ENCODE data around the gene PRKCH.

Gene PRKCH

DNA sequence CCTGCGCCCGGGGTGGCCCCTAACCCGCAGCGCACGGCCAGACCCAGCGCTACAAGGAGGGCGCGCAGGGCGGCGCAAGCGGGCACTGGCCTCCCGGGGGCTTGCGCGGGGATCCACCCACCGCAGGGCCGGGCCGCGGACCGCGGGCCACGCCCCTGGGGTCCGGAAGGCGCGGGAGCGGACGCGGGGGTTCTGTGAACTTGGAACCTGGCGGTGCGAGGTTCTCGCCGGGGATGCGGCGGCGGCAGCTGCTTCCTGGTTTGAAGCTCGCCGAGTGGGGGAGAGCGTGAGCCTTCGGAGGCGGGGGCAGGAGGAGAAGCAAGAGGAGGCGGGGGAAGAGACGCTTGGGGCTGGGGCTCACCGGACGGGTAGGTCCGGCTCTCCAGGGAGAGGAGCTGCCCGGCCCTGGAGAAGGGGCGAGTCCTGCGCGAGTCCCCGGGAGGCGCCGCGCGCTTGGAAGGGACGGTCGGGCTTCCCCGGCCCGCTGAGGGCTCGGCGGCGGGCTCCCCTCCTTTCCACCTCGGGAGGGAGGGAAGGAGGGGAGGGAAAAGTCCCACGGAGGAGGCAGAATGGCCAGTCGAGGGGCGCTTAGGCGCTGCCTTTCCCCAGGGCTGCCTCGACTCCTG is at the start of gene PRKCH:
Gene PRKCH (plus strand): TSS at position 195 of the 626 bp plus-strand sequence. CDS start 523 bp downstream, outside the sequence.
- peak; percentile 89 for DNase-seq

DNA sequence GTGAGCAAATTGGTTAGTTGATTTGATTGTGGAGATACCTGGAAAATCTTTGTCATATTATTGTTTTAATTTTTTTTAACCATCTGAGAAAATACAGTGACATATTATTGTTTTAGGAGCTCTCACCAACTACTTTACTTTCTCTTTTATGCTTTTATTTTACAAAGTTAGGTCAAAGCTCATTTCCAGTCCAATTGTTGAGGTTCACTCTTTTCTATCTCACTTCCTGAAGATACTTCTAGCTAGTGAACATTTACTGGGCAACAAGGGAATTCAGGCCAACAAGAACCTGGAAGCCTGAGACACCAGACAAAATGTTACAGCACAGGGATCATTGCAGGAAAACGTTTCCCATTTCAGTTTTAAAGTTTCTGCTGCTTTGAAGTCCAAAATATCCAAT is 44.1 kb upstream of the PRKCH start:
- DNase-seq: no peak

DNA sequence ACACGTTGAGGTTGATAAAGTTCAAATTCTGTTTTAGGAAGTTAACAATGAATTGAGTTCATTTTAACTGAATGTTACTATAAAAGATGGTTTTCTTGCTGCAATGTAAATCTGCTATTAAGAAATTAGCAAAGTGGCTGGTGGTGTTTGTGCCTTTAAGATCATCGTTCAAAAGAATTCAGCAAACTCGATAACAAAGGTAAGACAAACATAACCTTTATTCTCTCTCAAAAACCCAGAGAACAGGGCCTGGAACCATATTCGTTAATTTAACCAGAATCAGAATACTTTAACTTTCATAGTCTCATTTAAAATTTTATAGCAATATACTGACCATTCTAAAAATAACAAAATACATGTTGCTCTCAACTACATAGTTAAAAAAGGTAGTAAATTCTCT is 43.6 kb upstream of the PRKCH start:
- no peak for DNase-seq

DNA sequence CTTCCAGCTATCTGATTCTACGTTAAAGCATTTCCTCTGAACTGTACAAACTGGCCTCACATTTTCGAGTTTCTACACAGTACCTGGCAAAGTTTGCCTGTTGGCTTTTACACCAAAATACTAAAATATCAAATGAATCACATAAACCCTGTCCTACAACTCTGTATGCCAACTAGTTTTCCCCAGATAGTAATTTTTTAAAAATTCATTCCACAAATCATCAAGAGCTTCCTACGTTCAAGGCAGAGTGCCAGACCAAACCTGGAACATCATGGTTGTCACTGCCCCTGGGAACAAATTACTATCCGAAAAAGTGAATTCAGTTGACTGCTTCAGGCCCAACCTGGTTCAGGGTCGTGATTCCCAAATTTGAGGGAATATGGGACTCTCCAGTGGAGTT is 42.3 kb upstream of the PRKCH start:
- peak; percentile 6 for DNase-seq

DNA sequence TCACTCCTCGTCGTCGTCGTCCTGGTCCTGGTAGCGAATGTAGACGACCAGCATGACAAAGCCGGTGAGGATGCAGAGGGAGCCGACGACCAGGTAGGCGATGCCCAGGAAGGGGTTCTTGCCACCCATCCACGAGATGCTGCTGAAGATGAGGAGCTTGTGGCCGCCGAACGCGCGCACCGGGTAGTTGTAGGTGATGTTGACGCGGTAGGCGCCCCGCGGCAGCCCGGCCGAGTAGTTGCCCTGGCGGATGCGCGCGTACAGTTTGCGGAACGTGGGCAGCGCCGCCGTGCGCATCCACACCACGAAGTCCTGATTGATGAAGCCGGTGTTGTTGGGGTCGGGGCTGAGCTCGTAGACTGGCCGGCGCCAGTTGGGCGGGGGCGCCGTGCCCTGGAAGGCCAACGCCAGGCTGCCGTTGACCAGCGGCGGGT is 41.3 kb upstream of the PRKCH start:
- DNase-seq: peak; percentile 67

DNA sequence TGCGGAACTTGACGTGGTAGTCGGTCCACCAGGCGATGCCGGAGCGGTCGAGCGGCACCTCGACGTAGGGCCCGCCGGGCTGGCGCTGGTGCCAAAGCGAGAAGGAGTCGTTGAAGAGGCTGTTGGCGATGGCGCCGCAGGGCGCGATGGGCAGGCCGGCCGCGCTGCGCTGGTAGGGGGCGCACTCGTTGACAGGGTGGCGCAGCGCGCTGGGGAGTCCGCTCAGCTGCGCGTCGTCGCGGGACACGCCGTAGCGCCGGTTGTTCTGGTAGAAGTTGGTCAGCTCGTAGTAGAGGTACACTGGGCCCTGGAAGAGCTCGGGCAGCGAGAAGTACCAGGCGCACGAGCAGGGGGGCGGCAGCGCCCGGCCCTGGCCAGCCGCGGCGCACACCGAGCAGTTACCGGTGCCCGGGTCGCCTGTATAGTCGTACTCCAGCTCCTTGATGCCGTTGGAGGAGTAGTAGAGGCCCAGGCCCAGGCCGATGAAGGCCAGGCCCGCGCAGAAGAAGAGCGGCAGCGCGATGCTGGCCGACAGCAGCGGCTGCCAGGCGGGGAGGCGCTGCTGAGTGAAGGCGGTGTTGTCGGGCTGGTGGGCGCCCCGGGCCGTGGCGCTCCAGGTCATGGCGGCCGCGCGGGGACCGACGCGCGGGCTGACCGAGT is 40.7 kb upstream of the PRKCH start:
- DNase-seq: peak; percentile 81

DNA sequence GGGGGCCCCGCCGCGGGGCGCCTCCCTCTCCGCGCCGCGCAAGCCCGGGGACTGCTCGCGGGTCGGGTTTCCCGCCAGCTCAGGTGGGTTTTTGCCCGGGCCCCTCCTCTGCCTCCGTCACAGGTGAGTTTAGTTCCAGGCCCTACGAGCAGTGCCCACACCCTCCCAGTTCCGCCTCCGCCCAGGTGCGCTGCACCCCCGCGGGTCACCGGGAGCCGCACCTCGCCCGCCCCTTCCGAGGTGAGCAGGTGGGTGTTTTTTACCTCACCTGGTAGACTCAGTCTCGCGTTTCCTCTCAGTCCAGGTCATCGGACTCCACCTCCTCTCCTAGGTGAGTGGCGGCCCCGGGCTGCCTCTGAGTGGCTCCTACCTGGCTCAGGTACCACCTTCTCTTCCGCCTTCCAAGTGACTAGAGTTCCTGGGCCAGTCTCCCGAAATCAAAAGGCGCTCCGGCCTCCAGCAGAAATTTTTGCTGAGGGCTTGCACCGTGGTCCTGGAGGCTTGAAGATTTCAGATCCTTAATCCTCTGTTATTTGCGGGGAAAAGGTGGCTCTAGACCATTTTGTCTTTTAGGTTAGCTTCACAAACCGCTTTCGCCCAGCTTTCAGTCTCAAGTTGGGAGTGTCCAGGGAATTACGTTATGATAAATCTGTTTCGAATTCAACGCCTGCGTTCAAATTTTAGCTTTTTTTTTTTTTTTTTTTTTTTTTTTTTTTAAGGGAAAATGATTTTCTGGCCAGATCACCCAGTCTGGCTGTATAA is 40.0 kb upstream of the PRKCH start, which contains the start of gene TMEM30B:
Gene TMEM30B (minus strand): TSS at position 153 of the 762 bp plus-strand sequence. CDS start 191 bp downstream, outside the sequence.
- peak; percentile 97 for DNase-seq

DNA sequence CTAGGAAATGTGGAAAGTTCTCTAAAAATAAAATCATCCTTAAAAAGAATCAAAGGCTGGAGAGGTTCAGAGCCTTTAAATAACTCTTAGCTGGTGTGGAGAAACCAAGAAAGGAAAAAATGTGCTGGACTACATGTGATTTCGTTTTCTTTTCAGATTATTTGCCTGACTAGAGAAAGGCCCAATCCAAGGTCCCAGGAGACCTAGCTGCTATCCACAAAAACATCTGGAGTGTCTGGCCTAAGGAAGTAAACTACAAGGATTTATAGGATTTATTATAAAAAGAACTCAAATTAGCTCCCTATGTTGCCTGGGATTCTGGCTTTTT is 39.5 kb upstream of the PRKCH start:
- DNase-seq: no peak

DNA sequence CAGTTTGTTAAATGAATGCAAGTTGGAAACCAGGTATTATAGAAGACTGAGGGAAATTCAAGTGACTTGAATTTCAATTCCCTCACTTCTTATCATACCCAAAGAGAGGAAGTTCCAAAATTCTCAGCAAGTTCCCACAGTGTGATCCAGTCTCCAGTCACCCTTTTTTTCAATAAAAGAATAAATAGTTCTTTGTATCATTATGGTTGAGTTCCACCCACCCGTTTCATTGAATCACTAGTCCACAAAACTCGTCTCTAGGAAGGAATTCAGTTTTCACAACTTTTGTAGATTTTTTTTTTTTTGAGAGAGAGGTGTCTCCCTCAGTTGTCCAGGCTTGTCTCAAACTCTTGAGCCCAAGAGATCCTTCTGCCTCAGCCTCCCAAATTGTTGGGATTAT is 38.6 kb upstream of the PRKCH start:
- DNase-seq: no peak

DNA sequence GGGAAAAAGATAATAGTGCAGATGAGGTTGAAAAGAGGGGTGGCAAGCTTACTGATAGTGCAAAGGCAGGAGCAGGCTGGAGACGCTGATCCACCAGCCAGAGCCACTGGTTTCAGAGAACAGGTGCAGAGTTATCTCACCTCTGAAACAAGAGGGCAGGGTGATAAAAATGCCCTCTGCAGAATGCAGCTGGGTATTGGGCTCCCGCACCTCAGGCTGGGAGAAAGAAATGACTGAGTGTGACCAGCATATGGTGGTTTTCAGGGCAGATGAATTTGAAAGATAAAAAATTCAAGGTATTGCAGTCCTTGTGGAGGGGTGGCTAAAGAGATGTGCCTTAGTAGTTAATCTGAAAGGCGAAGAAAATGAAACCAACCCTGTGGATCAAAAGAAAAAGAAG is 37.4 kb upstream of the PRKCH start:
- DNase-seq: no peak

DNA sequence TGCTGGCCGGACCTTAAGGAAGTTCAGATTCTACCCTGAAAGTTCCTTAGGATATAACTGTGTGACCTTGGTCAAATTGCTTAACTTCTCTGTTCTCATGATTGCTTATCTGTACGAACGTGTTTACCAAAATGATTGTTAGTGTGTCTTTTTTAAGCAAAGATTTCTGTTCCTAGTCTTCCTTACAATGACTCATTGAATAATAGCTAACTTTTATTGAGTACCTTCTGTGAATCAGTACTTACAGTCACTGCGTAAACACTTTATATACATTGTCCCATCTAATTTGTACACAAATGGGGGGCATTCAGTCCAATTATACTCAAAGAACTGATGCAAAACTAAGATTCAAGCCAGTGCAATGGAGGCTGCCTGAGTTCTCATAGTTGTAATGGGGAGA is 36.0 kb upstream of the PRKCH start:
- peak; percentile 5 for DNase-seq

DNA sequence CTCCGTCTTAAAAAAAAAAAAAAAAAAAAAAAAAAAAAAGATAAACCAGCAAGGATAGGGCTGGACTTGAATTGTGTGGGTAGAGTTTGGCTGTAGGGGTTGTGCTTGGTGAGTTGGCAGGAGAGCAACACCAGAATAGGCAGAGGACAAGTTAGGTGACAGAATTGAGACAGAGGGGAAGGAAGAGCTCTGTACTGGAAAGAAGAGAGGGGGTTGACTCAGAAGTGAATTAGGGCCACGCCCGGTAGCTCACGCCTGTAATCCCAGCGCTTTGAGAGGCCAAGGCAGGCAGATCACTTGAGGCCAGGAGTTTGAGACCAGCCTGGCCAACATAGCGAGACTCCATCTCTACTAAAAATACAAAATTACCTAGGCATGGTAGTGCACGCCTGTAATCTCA is 34.2 kb upstream of the PRKCH start:
- no peak for DNase-seq

DNA sequence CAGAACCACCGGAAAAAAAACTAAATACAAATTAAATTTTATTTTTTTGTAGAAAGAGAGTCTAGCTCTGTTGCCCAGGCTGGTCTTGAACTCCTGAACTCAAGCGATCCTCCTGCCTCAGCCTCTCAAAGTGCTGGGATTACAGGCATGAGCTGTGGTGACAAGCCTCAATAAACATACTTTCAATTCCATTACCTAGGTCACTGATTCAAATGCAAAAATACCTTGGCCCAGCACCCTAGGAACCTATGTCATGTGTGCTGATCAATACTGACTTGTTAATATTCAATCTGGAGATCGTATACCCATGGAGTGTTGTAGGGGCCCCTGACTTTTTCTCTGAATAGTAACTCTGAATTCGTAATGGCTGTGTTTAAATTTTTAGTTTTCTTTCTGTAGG is 33.2 kb upstream of the PRKCH start:
- no peak for DNase-seq

DNA sequence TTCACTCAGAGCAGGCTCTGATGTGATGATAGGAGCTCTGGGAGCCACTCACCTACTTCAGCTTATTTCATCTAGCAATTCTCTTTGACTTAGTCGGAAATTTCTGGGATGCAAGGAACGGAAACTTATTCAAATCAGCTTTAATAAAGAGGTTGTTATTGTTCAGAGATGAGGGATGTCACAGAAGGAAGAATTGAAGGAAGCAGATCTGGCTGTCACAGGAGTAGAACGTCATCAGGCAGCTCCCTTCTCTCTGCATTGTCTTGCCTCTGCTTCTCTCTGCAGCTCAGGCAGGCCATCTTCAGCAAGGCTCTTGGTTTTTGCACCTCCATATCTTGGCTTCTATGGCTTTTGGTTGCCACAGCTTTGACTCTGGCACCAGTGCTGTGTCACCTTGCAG is 32.7 kb upstream of the PRKCH start:
- no peak for DNase-seq

DNA sequence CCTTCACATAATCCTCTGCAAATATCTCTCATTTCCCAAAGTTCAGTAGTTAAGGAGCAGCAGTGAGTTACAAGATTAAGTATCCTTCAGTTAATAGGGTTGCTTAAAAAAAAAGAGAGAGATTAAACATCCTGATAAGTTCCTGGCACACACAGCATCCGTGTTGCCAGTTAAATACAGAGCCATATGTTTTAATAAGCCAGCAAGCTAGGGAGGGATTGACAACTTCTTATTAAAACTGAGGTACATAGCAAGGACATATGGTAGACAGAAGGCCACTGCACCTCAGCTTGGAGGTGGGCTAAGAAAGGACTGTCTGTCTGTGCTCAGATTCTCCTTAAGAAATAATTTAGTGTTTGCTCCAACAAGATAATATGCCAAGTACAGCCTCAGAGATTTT is 30.7 kb upstream of the PRKCH start:
- no peak for DNase-seq

DNA sequence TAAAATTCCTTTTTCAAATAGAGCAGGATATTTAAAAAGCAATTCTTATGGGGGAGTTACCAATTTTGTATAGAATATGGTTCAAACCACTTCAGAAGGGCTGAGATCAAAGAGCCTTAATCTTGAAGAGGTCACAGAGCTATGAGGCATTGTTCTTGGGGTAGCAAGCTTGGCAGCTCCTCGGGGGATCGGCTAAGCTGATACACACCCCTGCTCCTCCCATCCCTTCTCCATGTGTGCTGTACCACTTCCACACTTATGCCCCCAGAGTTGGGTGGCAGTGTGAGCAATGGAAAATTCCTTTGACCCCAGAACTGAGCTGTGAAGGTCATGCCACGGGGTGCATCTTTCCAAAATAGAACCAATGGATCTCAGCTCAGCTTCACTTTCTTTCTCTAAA is 25.2 kb upstream of the PRKCH start:
- DNase-seq: no peak

DNA sequence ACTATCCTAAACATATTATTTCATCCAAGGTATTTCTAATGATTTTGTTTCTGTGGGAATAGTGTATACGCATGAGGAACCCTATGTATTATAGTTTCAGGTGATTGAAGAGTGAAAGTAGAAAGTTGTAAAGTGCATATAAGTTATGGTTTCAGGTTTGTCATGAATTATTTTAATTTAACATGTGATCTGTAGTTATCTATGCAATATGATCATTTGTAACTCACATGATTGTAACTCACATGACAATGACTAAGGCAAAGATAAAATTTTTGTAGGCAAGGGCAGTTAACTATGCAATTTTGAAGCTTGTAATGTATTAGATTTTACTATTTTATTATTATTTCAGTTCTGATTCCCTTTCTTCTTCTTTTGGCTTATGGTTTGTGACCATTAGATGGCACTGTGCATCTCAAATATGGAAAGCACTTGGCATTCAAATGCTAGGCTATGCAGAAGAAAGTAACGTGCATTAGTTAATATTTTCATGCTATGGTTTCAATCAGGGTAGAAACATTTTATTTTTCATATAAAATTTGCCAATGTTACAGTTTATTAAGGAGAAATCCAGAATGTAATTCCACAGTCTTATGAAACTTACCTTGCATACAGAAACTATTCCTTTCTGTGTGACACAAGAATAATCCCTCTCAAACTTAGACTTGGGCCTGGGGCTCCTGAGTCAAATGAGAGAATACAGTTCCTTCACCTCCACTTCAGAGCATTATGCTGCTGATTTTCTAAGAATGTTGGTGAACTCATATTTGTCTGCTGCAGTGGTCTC is 24.5 kb upstream of the PRKCH start:
- peak; percentile 66 for DNase-seq

DNA sequence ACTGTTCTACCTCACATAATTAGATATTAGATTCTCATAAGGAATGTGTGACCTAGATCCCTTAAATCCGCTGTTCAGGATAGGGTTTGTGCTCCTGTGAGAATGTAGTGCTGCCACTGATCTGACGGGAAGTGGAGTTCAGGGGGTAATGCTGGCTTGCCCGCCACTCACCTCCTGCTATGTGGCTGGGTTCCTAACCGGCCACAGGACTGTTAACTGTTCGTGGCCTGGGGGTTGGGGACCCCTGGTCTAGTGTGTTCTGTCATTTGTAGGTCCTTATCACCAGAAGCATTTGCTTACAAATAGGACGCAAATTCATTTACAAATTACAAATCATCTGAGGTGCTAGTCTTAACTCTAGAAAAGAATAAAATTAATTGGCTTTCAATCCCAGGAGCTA is 23.8 kb upstream of the PRKCH start:
- no peak for DNase-seq

DNA sequence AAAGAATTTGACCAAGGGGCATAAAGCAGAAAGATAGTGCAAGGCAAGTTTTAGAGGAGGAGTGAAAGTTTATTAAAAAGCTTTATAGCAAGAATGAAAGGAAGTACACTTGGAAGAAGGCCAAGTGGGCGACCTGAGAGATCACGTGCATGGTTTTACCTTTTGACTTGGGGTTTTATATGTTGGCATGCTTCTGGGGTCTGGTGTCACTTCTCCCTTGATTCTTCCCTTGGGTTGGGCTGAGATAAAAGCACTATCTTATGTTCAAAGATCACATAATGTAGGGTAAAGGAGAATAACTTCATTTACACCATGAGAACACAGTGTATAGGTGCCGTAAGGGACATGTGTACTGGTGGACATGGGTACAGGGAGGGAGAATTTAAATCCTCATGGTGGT is 22.6 kb upstream of the PRKCH start:
- DNase-seq: no peak

DNA sequence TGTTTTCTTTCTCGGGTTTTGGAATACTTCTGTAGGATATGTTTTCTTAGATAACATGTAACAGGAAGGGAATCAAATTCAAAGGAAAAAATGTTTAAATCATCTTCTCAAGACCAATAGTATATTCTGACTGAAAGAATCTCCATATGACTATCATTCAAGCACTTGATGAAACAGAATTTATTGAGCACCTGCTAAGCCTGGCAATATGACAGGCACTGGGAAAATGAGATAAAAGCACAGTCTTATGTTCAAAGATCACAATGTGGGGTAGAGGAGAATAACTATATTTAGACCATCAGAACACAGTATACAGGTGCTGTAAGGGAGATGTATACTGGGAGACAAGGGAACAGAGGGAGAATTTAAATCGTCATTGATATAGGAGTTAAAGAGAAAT is 21.2 kb upstream of the PRKCH start:
- DNase-seq: no peak

DNA sequence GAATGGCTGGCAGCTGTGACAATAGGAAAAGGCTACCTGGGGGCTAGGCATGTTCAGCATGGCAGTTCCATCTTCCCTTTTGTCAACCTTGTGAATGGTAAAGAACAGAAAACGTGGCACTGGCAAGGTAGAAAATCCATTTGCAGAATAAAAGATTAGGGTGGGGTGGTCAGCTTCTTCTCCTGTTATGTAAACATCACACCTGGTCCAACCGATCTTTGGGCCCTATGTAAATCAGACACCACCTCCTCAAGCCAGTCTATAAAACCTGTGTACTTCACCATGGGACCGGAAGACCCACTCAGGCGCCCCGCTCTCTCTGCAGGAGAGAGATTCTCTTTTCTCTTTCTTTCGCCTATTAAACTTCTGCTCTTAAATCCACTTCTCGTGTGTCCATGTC is 20.6 kb upstream of the PRKCH start:
- DNase-seq: no peak

DNA sequence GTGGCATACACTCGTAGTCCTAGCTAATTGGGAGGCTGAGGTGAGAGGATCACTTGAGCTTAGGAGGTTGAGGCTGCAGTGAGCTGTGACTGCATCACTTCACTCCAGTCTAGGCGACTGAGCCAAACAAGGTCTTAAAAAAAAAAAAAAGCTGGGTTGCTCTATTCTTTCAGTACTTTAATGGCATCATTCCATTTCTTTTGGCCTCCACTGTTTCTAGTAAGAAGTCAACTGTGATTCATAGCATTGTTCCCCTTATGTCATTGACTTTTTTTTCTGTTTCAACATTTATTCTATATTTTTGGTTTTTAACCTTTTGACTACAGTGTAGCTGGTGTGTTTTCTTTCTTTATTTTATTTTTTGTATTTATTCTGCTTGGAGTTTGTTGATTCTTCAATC is 16.7 kb upstream of the PRKCH start:
- DNase-seq: no peak

DNA sequence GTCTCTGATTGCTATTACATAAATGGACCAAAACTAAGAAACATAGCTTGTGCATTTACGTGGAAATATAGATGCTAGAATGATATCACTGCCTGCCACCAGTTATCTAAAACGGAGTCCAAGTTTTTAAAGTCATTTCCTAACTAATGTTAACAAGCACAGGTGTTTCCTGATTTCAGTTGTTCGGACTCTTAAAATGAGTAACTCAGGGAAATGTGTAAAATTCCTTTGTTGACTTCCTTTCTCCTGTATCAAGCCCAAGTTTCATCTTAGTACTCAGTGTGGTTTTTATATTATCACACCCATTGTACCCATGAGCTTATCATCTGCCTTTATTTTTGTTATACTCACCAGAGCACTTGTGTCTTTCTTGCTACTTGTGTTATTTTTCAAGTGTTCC is 13.2 kb upstream of the PRKCH start:
- no peak for DNase-seq

Data from DMS53 (cell line).